Activated CD4-positive, alpha-beta T cell treated with anti-CD3 and anti-CD28 coated beads, Interleukin-2, amount 50 U/mL, for 4 hours (primary cell): ENCODE data around the gene STX12.
"Not testable (repeated sequence)": the region's sequence is repeated elsewhere in the genome, so short reads cannot be mapped to it uniquely, and the experiment has no call there.

Experiments used
- DNase-seq, 2 experiments: peaks; one replicate each; pipeline ENCODE4 v3.0.0-alpha.2; 2020

The STX12 gene

DNA sequence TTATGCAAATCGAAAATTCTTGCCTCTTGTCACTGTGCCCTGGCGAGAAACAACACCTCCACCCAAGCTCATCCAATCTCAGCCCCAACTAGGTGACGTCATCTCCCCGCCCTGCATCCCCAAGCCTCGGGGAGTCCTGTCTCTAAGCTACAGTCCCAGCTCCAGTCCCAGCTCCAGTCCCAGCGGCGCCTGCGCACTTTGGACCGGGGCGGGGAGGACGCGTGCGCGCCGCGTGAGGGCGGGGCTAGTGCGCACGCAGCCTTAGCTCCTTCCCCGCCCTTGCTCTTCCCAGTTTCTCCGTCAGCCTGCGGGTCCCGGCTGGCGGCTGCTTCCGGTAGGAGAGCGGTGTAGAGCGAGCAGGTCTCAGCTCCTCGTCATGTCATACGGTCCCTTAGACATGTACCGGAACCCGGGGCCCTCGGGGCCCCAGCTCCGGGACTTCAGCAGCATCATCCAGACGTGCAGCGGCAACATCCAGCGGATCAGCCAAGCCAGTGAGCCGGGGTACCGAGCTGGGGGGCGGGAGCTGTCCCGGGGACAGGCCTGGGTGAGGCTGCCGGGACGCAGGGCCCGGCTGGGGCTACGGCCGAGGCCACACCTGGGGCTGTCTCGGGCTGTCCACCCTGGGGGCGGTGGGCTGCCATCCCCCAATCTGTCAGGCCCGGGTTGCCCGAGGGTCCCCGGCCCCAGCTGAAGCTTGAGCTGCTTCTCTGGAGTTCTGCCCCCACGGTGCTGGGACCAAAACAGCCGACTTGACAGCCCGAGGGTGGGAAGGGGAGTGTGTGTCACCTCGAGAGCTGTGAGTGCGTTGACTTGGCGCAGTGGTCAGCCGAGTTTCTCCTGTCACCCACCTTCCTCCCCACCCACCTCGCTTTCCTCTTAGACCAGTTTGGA lies at the start of gene STX12:
TSS of gene STX12 (plus strand) at position 288 of the 894 bp plus-strand sequence. CDS start at position 377, 89 bp downstream.
- peak; percentile 99 for DNase-seq

DNA sequence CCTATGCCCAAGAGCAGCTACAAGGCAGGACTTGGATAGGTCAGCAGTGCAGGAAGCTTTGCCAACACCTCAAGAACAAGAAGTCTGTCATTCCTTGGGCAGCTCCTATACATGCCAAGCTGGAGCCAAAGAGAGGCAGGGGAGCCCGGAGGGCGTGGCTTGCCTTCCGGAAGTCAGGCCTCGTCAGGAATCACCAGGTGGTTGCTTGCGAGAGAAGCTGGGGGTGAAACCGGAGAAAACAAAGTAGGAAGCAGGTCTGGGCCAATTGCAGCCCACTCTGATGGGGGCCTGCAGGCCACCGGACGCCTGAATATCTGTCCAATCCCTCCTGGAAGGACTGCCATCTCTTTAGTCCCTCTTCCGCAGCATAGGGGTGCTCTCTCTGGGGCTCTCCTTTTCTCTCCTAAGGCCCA lies 48.1 kb upstream of the STX12 start:
- no peak for DNase-seq

DNA sequence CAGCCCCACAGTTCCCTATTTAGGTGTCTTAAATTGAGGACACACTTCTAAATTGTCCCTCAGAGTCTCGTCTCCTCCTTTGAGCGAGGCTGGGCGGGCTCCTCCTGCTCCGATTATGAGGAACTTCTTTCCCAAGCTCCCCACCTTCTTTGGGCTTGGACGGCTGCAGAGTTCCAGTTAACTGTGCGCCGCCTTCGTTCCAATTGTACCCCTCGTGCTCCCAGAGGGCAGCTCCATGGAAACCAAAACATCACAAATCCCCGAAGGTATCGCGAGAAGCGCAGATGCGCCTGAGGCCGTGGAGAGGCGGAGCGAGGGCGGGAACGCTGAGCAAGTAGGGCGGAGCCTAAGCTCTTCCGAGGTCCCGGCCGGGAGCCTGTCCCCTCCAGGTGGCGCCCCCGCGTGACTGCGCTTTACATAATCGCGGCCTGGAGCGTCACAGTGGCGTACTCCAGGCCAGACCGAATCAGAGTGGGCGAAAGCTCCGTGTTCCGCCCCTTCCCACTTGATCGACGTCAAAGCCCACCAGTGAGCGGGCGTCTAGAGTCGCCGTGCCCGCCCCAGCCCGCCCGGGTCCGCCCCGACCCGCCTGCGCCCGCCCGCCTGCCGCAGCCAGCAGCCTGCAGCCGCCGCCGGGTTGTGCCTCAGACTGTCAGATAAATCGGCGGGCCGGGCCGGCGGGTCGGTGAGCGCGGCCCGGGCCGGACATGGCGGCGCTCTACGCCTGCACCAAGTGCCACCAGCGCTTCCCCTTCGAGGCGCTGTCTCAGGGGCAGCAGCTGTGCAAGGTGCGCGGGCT lies 47.4 kb upstream of the STX12 start, which contains the start of gene FAM76A:
TSS of gene FAM76A (plus strand) at position 588 of the 799 bp plus-strand sequence. CDS start at position 708, 120 bp downstream.
- DNase-seq: peak; percentile 99

DNA sequence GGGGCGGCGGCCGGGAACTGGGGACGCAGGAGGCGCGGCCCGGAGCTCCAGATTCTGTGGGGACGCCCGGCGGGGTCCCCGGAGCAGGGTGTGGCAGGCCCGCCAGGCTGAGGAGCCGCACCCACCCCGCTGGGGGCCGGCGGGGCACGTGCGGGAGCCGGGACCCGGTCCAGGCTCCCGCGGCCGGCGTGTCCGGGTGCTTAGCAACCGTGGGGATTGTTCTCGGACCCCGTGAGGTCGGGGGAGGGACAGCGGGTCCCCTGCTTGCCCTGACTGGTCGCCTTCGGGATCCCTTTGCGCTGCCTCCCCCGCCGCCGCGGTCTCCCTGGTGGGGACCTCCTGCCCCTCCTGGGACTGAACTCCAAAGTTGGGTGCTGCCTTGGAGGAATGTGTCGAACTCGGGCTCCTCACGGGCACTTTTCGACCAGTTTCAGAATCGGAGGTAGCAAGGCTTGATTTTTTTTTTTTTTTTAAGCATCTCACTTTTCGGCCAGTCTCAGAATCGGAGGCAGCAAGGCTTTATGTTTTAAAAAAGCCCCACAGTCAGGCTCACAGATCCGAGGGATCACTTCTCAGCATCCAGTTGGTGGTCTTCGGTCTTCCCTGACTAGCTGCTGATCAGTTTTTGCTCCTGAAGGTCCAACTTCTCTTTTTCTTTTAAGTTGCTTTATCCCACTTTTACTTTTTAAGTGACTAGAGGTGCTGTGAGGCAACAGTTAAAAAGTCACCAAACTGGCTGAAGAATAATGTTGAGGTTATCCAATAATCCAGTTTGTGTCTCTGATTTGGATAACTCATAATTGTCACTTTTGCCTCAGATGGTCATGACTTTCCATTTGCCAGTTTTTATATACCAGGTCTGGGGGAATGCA lies 46.6 kb upstream of the STX12 start:
- DNase-seq: peak; percentile 12 to 13

DNA sequence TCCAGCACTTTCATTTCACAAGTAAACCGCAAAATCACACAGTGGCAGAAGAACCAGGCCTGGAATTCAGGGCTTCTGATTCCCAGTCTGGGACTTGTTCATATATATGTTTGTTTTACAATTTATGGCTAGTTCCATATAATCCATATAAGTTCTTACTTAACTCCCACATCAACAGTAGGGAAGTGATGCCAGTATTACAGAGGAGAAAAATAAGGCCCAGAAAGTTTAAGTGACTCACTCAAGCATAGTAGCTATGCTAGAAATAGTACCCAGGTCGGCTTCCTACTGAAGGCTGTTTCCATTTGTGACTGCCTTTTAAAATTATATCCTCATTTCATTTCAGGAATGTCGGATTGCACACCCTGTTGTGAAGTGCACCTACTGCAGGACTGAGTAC lies 45.9 kb upstream of the STX12 start:
- DNase-seq: no peak

DNA sequence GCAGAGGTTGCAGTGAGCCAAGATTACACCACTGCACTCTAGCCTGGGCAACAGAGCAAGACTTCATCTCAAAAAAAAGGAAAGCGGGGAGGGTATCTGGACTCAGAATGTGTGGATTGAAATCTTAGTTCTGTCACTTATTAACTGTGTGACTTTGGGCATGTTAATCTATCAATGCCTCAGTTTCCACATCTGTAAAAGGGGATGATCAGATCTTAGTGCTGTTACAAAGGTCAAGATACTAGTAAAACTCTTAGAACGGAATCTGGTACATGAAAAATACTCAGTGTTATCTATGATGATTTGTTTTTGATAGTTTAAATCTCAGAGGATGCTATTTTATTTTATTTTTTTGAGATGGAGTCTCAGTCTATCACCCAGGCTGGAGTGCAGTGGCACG lies 36.8 kb upstream of the STX12 start:
- DNase-seq: no peak

DNA sequence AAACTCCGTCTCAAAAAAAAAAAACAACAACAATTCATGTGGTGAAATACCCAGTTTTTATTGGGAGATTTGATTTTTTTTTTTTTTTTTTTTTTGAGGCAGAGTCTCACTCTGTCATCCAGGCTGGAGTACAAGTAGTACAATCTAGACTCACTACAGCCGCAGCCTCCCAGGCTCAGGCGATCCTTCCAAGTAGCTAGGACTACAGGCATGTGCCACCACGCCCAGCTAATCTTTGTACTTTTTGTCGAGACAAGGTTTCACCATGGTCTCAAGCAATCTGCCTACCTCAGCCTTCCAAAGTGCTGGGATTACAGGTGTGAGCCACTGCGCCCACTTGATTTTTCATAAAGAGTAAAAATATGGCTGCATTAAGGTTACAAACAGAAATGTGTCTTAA lies 31.9 kb upstream of the STX12 start:
- DNase-seq: no peak

DNA sequence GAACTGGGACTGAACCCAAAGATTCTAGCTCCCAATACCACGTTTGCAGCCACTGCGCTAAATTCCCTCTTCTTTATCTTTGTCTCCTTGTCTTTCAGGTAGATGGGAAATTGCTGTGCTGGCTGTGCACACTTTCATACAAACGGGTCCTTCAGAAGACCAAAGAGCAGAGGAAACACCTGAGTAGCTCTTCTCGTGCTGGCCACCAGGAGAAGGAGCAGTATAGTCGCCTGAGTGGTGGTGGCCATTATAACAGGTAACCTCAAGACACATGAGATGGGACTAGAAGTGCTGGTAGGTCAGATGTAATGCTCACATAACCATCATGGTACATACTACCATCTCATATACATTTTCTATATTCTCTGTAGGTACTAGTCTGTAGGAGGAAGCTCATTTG lies 28.5 kb upstream of the STX12 start:
- no peak for DNase-seq

DNA sequence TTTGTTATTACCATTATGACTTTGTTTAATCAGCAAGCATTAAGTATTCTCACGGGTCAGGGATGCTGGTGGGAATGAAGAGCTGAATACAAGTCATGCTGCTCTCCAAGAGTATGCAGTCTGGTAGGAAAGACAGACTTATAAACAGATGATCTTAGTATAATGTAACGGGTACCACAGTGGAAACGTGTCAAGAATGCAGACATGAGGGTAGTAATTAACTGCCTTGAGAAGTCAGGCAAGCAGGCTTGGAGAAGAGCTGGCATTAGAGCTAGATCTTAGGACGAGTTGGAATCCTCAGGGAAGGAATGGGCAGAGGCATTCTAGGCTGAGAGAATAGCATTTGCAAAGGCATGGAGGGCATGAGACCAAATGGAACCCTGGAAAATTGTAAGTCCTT lies 27.6 kb upstream of the STX12 start:
- DNase-seq: no peak

DNA sequence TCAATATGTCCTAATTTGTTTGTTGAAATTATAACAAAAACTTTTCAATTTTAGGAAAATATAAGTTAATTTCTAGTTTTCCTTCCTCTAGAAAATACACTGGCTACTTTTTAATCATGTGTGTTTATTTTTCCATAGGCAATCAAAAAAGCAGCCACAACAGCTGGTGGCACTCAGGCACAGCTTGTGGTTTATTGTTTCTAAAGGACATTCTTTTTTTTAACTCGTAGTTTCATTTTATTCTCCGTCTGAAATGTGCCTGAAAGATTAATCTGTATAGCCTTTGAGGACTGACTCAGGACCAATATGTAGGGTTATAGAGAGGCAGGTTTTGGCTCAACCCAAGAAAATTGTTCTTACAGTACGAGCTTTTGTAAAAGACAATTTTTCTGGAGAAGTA lies 20.7 kb upstream of the STX12 start:
- DNase-seq: no peak

DNA sequence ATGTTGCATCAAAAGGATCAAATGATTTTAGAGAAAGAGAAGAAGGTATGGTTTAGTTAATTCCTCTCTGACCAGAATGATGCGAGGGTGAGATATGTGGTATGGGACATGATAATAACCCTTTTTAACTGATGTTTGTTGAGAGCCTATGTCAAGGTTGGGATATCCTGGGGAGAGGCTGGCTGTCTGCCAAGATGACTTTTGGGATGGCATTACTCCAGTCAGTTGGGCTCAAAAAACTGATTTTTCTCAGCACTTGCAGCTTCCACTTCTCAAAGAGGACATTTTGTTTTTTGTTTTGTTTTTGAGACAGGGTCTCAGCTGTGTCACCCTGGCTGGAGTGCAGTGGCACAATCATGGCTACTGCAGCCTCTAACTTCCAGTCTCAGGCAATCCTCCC lies 17.7 kb upstream of the STX12 start:
- no peak for DNase-seq

DNA sequence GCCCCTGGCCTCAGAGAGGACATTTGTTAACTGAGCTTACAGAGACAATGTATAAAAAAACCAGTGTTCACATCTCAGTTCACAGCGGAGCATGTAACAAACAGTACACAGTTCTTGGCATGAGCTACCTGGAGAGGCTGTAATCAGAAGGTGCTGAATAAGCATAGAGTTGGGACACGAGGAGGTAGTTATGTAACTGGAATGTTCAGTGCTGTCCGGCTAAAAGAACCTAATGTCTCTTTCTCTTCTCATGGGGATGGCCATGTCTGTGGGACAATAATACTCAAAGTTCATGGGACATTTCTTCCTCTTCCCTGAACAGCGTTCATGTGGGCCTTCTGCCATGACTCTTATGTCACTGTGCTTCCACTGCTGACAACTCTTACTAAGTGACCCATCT lies 17.2 kb upstream of the STX12 start:
- DNase-seq: no peak

DNA sequence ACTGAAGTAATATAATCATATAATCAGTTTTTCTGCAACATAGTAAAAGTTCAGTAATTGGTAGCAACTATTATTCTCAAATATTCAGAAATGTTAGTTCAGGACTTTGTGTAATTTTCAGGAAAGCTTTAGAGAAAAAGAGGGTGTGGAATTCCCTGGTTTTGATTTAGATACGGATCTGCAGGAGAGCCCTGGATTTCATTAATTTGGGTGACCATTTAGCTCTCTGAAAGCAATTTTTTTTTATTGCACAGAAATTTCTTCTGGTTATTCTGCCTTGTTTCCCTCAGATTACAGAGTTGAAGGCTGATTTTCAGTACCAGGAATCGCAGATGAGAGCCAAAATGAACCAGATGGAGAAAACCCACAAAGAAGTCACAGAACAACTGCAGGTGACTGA lies 13.8 kb upstream of the STX12 start:
- DNase-seq: no peak

DNA sequence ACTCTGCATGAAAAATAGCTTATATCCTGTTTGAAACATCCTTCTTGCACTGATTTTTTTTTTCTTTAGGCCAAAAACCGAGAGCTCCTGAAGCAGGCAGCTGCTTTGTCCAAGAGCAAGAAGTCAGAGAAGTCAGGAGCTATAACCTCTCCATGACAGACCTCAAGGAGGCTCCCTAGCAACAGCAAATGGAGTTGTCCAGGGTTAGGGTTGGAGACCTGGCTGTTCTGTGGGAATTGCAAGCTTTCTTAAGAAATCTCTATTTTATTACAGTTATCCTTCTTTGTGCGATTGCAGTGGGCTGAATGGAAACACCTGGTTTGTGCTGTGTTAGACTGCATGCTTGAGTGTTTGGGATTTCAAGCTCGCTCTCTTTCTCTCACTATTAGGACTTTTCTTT lies 12.6 kb upstream of the STX12 start:
- DNase-seq: no peak

DNA sequence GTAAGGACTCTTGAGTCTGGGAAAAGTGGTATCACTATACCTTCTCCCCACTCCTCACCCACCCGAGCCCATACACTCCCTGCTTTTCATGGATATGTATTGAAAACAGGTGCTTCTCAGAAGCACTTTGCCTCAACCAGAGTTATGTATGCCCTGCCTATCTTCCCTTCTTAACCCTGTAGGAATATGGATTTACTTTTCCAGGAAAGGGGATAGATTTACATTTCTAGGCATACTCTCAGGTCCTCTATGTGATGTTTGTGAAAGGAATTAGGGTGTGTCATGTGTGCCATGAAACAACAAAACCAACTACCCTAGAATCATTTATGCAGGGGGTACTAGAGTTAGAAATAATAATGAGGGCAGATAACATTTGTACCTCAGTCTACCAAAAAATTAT lies 11.0 kb upstream of the STX12 start:
- no peak for DNase-seq

DNA sequence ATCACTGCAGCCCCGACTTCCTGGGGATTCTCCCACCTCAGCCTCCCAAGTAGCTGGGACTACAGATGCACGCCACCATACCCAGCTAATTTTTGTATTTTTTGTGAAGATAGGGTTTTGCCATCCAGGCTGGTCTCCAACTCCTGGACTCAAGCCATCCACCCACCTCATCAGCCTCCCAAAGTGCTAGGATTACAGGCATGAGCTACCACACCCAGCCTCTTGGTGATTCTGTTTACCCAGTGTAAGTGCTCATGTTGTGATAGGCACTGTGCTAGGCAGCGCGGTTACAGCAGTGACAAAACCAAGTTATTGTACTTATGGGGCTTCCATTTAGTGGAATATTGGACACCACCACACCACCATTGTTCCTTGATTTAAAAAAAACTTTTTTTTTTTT lies 9.7 kb upstream of the STX12 start:
- no peak for DNase-seq

DNA sequence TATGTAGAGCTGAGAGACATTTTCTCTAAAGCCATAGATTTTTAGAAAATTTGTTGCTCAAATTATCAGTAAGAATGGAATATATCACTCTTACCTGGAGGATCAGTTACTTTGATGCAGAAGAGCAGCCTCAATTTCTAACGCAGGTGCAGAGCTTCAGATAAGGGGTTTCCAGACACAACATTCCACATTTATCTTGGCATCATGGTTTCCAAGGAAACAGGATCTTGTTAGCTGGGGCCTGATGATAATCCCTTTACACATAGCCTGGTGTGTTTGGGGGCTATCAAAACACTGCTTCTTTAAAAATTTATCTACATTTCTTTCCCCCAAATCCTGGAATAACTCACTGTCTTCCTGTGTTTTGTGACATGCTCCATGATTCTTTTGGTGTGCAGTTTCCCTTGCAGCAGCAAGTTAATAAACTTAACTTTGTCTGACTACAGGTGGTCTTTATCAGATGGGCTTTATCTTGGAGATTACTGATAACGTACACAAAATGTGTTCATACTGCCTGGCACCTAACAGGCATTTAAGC lies 2.7 kb upstream of the STX12 start:
- no peak for DNase-seq

DNA sequence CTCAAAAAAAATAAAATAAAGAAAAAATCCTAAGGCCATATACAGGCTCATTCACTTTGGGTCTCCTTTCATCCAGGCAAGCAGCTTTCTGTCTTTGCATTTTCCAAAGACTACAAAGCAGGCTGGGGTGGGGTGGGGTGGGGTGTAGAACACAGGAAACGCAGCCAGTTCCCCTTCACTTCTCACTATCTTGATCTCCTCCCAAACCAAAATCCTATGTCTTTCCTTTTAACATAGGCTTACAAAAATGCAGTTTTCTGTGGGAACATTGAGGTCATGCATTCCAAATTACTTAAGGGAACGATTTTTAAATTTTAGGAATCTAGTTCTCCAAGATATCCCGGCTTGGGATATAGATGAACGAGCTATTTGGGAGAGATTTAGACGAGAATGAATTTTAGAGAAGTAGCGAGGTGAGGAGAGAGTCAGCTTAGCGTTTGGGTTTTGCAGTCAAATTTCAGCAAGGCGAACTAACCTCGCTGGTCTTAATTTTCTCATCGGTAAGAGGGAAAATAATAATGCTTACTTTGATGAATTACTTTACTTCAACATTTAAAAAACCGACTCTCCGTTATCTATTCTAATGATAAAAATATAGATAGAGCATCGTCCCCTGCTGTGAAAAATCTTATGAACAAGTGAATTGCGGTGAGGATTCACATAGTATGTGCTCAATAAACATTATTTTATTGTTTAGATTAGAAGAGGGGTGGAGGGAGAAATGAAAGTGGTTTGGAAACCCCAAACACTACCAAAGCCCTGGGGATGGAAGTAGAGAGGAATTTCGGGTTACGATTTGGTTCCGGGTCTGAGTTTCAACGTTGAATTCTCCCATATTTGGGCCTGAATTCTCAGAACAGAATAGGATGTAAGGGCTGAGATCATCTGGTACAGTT lies 735 bp upstream of the STX12 start:
- no peak for DNase-seq

DNA sequence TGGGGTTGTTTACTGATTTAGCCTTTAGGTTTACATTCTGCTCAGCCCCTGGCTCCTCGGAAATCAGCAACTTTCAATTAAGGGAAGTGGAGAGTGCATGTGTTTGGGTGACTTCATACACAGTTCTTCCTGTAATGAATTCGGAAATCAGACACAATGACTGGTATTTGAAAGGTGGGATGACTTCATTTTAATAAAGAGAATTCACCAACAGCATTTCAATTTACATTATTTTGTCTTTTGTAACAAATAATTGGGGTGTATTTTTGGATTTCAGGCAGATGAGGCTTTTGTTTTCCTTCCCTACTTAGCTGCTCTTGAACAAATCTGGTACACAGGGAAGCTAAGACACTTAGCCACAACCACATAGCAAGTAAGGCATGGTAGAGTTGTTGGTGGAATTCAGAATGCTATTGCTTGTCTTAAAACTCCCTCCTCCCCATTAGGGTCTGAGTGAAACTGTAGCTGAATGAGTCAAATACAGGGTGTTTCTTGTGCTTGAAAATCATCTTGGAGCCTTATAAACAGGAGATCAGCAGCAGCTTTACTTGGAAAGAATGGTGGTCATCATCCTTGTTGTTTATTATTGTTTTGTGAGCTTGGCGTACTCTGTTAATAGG lies 917 bp downstream of the STX12 start:
- DNase-seq: no peak

DNA sequence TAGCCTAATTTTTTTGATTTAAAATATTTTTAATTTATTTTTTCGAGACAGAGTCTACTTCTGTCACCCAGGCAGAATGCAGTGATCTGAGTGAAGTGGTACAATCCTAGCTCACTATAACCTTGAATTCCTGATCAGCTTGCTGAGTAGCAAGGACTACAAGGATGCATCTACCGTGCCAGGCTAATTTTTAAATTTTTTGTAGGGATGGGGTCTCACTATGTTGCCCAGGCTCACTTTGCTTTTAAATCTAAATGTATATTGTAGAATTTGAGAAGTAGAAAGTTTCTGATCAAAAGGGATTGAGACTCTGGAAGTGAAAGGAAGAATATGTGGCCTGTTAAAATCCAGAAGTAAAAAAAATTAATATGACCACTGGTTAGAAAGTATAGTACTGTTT lies 1.6 kb downstream of the STX12 start:
- DNase-seq: no peak

DNA sequence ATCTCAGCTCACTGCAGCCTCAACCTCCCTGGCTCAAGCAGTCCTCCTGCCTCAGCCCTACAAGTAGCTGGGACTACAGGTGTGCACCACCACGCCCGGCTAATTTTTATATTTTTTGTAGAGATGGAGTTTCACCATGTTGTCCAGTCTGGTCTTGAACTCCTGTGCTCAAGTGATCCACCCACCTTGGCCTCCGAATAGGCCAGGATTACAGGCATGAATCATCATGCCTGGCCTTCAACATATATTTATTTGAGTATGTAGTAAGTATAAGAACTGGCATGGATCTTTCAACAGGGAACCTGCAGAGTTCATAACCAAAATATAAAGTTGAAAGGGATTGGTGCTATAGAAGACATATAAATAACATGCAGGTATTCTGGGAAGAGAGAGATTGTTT lies 2.3 kb downstream of the STX12 start:
- not testable (repeated sequence) for DNase-seq
